ENCODE results near the gene PTPRM. TPM values are rescaled to one million over a fixed set of nuclear protein-coding genes. Genes with fewer than 3 reads are reported as not detected.

The PTPRM gene
- total RNA-seq, 1 experiment from 2014 or later: 45.6 TPM

DNA sequence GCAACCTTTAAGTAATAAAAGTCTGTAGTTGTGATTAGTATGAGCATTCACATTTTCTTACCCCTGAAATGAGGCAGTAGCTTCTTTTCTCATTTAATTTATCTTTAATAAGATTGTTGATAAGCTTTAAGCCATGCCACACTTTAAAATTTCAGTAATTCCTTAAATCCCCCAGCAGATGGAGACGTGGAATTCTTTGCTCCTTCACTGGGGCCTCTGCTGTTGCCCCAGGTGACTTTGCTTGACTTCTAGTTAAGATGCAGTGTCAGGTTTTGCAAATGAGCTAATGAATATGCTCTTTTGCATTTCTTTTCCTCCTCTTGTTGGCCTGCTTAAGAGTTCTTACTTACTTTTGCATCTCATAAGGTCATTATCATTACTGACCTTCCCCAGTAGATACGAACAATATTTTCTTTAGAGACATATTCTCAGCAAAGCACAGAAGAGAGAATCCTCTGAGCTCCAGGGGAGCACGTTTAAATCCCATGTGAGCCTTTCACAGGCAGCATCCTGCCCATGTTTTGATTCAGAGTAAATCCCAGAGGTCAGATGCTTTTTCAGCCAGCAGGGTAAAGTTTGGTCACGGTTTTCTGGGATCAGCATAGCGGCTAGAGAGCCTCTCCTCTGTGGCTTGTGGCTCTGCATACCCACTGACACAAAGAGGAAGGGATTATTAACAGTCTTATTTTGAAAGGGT lies 222.9 kb downstream of the PTPRM start:
- Histone ChIP-seq H3K4me2 (ENCODE audit: low read length) (no peak overlapping the region), H3K79me2 (ENCODE audit: low read length) (0 out of 2 replicates have a peak, but pooled peaks cover 5% of the 10 kb centered on the region), H3K9ac (ENCODE audit: low read length) (no peak overlapping the region), H3K9me3 (ENCODE audit: low read length) (no peaks in the 10 kb centered on the region), H3K9me2 (replicated peaks; ENCODE audit: low read length) (no peaks in the 10 kb centered on the region), H3K4me3 (ENCODE audit: low read length) (no peak overlapping the region), H3F3A (ENCODE audit: low read length, unreplicated experiment) (no peaks in the 10 kb centered on the region), H4K20me1 (ENCODE audit: low read length) (no peaks in the 10 kb centered on the region), H3K27ac (ENCODE audit: low read length) (no peak overlapping the region), H3K4me1 (ENCODE audit: insufficient read depth, low read length) (no peaks in the 10 kb centered on the region), H3K27me3 (ENCODE audit: low read length) (no peaks in the 10 kb centered on the region), H3K36me3 (ENCODE audit: low read depth, low read length) (no peaks in the 10 kb centered on the region), H2AFZ (ENCODE audit: low read length) (no peak overlapping the region)
- intact Hi-C loops (cut with micrococcal nuclease): loop anchor here (1.0 to 10.0 kb wide), 6 partner anchors 87 to 690 kb away; no protein-coding TSS in a partner anchor
- no TSS peak for BruUV-seq (replicated peaks)
- POLR2A ChIA-PET (ENCODE audit: unreplicated experiment): no interaction called here
- TF ChIP-seq, protein P1, sequence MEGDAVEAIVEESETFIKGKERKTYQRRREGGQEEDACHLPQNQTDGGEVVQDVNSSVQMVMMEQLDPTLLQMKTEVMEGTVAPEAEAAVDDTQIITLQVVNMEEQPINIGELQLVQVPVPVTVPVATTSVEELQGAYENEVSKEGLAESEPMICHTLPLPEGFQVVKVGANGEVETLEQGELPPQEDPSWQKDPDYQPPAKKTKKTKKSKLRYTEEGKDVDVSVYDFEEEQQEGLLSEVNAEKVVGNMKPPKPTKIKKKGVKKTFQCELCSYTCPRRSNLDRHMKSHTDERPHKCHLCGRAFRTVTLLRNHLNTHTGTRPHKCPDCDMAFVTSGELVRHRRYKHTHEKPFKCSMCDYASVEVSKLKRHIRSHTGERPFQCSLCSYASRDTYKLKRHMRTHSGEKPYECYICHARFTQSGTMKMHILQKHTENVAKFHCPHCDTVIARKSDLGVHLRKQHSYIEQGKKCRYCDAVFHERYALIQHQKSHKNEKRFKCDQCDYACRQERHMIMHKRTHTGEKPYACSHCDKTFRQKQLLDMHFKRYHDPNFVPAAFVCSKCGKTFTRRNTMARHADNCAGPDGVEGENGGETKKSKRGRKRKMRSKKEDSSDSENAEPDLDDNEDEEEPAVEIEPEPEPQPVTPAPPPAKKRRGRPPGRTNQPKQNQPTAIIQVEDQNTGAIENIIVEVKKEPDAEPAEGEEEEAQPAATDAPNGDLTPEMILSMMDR (conservative IDR thresholded peaks at IDR 0.05; ENCODE audit: low read depth, low read length): peak; percentile 84
- no peak for TF ChIP-seq EZH2 (IDR thresholded peaks at IDR 0.05; ENCODE audit: low read length, unreplicated experiment)
- ATAC-seq: peak; percentile 90
- peak; percentile 65 for DNase-seq
- CTCF ChIA-PET: interaction anchor here (0.5 to 2.1 kb wide), 8 partner anchors 80 to 690 kb away, joined by 3 to 17 read pairs (median 3); no protein-coding TSS in a partner anchor

GRCh38 chr18:7793100-7793499 lies 226.0 kb downstream of the PTPRM start:
- Histone ChIP-seq H3K9ac (ENCODE audit: low read length) (no peak overlapping the region), H3F3A (ENCODE audit: low read length, unreplicated experiment) (no peaks in the 10 kb centered on the region), H4K20me1 (ENCODE audit: low read length) (no peaks in the 10 kb centered on the region), H3K79me2 (ENCODE audit: low read length) (0 out of 2 replicates have a peak, but pooled peaks cover 5% of the 10 kb centered on the region), H3K27me3 (ENCODE audit: low read length) (no peaks in the 10 kb centered on the region), H2AFZ (ENCODE audit: low read length) (no peak overlapping the region), H3K4me2 (ENCODE audit: low read length) (no peak overlapping the region), H3K27ac (ENCODE audit: low read length) (no peak overlapping the region), H3K9me3 (ENCODE audit: low read length) (no peaks in the 10 kb centered on the region), H3K4me1 (ENCODE audit: insufficient read depth, low read length) (no peaks in the 10 kb centered on the region), H3K9me2 (replicated peaks; ENCODE audit: low read length) (no peaks in the 10 kb centered on the region), H3K4me3 (ENCODE audit: low read length) (no peak overlapping the region), H3K36me3 (ENCODE audit: low read depth, low read length) (no peaks in the 10 kb centered on the region)
- CTCF ChIA-PET: no interaction called here
- ATAC-seq (no peak), DNase-seq (no peak)
- POLR2A ChIA-PET (ENCODE audit: unreplicated experiment): no interaction called here
- TF ChIP-seq EZH2 (IDR thresholded peaks at IDR 0.05; ENCODE audit: low read length, unreplicated experiment) (no peak), EZH2phosphoT487 (IDR thresholded peaks at IDR 0.05; ENCODE audit: borderline replicate concordance, low read length) (no peak)
- TF ChIP-seq, protein P1 (conservative IDR thresholded peaks at IDR 0.05; ENCODE audit: low read depth, low read length): no peak
- intact Hi-C loops (cut with micrococcal nuclease): loop anchor here (5.0 to 10.0 kb wide), 2 partner anchors 262 to 594 kb away; no protein-coding TSS in a partner anchor
- BruUV-seq (replicated peaks): no TSS peak

DNA sequence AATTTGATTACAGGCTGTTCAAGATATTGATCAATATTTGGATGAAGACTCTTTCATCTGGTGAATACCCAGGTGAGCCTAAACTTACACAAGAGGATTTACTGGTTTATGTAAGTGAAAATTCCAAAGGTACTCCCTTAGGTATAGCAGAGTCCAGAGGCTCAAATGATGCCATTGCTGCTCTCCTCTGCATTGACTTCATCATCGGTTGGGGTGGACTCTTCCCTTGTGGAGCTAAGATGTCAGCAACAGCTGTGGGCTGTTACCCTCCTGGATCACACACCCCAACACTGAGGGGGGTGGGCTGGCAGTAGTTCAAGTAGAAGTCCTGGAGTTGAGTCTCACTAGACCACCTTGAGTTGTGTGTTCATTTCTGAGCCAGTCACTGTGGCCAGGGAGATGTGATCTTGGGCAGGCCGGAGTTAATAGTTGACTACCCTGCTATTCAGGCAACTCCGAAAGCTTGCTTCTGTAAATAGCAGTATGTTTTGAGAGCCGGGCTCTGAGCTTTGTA lies 236.9 kb downstream of the PTPRM start:
- Histone ChIP-seq H3K9me3 (ENCODE audit: low read length) (no peaks in the 10 kb centered on the region), H3K9ac (ENCODE audit: low read length) (no peak overlapping the region), H3K27ac (ENCODE audit: low read length) (no peak overlapping the region), H3K36me3 (ENCODE audit: low read depth, low read length) (no peaks in the 10 kb centered on the region), H3K9me2 (replicated peaks; ENCODE audit: low read length) (no peaks in the 10 kb centered on the region), H3K4me1 (ENCODE audit: insufficient read depth, low read length) (no peaks in the 10 kb centered on the region), H3F3A (ENCODE audit: low read length, unreplicated experiment) (no peaks in the 10 kb centered on the region), H3K27me3 (ENCODE audit: low read length) (no peaks in the 10 kb centered on the region), H3K4me3 (ENCODE audit: low read length) (no peak overlapping the region), H4K20me1 (ENCODE audit: low read length) (no peaks in the 10 kb centered on the region), H2AFZ (ENCODE audit: low read length) (no peak overlapping the region), H3K79me2 (ENCODE audit: low read length) (no peaks in the 10 kb centered on the region), H3K4me2 (ENCODE audit: low read length) (no peak overlapping the region)
- BruUV-seq (replicated peaks): no TSS peak
- DNase-seq (no peak), ATAC-seq (no peak)
- intact Hi-C loops (cut with micrococcal nuclease): no loop called here
- no peak for TF ChIP-seq EZH2phosphoT487 (IDR thresholded peaks at IDR 0.05; ENCODE audit: borderline replicate concordance, low read length)
- TF ChIP-seq, protein P1 (conservative IDR thresholded peaks at IDR 0.05; ENCODE audit: low read depth, low read length): no peak
- no peak for TF ChIP-seq EZH2 (IDR thresholded peaks at IDR 0.05; ENCODE audit: low read length, unreplicated experiment)
- POLR2A ChIA-PET (ENCODE audit: unreplicated experiment): interaction anchor here (0.5 to 0.7 kb wide), 2 partner anchors 31 to 78 kb away, joined by 4 read pairs; no protein-coding TSS in a partner anchor
- CTCF ChIA-PET: no interaction called here
